ENCODE data around the gene GSS.

GSS gene

DNA sequence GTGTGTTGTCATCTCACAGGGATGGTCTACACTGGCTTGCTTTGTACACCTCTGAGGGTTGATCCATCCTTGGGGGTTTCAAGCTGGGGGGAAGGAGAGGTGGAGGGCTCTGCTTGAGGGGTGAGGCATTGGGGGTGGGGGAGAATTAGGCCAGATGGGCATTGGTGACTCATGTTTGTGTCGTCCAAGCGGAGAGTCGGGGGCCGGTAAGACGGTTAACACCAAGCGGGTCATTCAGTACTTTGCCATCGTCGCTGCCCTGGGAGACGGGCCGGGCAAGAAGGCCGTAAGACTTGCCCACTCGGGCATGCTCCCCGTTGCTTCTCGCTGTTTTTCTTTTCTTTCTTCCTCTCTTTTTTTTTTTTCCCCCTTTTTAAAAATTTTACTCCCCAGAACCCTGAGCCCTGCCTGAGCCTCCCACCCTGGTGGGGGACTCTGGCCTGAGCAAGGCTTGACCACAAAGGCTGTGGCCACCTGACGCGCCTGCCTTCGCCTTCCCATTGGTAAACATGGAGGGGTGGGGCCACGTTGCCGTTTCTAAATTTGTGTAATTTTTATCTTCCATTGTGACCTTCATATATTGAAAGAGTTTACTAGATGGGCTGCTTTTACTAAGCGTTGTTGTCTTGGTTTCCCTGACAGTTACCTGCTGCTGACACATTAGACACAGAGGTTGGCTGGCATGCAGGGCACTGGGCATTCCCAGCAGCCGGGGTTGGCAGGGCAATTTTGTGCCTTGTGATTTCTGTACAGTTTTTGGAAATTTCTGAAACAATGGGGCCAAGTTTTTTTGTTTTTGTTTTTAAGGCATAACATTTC is 26.9 kb upstream of the GSS start:
- peaks cover 44% of the 10 kb centered on the region for H3K27me3 ChIP-seq (ENCODE audit: insufficient read depth, low read length)
- no peak overlapping the region for H3K9ac ChIP-seq (ENCODE audit: low read depth, low read length)
- no peaks in the 10 kb centered on the region for H3K36me3 ChIP-seq (ENCODE audit: insufficient read depth, low read depth, low read length)
- peaks cover 17% of the 10 kb centered on the region; the same call in 1 of the 2 replicates for H3K4me1 ChIP-seq (ENCODE audit: insufficient read depth, low read length)
- no peak overlapping the region for H3K27ac ChIP-seq (ENCODE audit: low read length)
- H3K9me3 ChIP-seq (ENCODE audit: insufficient read depth, low read depth, low read length): no peaks in the 10 kb centered on the region
- no peak overlapping the region for H3K4me3 ChIP-seq (ENCODE audit: low read length)

DNA sequence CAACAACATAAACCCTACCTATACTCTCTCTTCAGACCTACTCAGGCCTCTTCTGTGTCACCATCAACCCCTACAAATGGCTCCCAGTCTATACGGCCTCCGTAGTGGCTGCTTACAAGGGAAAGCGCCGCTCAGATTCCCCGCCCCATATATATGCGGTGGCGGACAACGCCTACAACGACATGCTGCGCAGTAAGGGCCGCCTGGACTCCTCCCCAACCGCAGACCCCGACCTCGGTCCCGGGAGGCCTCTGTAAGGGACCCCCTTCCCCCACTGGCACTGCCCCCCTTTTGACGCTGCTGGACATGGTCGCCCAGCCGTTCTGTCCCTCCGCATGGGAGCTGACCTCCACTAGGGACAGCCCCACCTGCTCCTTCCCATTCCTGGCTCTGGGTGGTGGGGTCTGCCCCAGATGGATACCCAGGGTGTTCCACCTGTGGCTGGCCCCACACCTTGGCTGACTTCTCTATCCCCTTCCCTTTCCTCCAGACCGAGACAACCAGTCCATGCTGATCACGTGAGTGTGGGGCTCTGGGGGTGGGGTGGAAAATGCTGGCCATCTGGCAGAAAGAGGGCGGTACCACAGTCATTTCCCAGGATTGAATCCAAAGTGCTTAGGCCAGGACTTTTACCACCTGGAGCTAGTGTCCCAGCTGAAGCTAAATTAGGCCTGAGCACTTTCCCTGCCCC is 25.1 kb upstream of the GSS start:
- Histone ChIP-seq H3K9me3 (ENCODE audit: insufficient read depth, low read depth, low read length) (no peaks in the 10 kb centered on the region), H3K4me1 (ENCODE audit: insufficient read depth, low read length) (peaks cover 20% of the 10 kb centered on the region; the same call in 1 of the 2 replicates), H3K27me3 (ENCODE audit: insufficient read depth, low read length) (peaks cover 32% of the 10 kb centered on the region), H3K4me3 (ENCODE audit: low read length) (no peak overlapping the region), H3K27ac (ENCODE audit: low read length) (no peak overlapping the region), H3K9ac (ENCODE audit: low read depth, low read length) (no peak overlapping the region), H3K36me3 (ENCODE audit: insufficient read depth, low read depth, low read length) (no peaks in the 10 kb centered on the region)

DNA sequence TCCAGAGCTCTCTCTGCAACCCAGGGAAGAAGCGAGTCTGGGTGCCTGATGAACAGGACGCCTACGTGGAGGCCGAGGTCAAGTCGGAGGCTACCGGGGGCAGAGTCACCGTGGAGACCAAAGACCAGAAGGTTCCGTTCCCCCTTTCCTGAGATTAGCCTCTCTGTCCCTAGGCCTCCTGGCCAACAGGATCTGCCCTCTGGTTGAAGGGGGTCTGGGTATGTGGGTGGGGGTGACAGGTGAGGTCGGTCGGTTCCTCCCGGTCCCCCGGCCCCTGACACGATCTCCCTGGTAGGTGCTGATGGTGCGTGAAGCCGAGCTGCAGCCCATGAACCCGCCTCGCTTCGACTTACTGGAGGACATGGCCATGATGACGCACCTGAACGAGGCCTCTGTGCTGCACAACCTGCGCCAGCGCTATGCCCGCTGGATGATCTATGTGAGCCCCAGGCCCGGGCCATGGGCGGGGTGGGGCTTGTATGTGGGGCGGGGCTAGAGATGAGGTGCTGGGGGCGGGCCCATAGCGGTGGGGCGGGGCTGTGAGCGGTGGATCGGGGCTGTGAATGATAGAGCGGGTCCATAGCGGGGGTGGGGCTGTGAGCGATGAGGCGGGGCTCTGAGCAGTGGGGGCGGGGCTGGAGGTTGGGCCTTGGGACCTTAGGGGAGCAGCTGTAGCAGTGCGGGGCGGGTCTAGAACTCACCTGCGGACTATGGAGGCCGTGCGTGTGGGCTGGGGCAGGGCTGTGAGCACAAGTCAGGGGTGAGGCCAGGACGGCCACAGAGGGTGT is 24.0 kb upstream of the GSS start:
- H3K27ac ChIP-seq (ENCODE audit: low read length): no peak overlapping the region
- H3K4me3 ChIP-seq (ENCODE audit: low read length): no peak overlapping the region
- H3K36me3 ChIP-seq (ENCODE audit: insufficient read depth, low read depth, low read length): no peaks in the 10 kb centered on the region
- no peaks in the 10 kb centered on the region for H3K9me3 ChIP-seq (ENCODE audit: insufficient read depth, low read depth, low read length)
- H3K4me1 ChIP-seq (ENCODE audit: insufficient read depth, low read length): peaks cover 14% of the 10 kb centered on the region; the same call in 1 of the 2 replicates
- peaks cover 21% of the 10 kb centered on the region for H3K27me3 ChIP-seq (ENCODE audit: insufficient read depth, low read length)
- no peak overlapping the region for H3K9ac ChIP-seq (ENCODE audit: low read depth, low read length)

DNA sequence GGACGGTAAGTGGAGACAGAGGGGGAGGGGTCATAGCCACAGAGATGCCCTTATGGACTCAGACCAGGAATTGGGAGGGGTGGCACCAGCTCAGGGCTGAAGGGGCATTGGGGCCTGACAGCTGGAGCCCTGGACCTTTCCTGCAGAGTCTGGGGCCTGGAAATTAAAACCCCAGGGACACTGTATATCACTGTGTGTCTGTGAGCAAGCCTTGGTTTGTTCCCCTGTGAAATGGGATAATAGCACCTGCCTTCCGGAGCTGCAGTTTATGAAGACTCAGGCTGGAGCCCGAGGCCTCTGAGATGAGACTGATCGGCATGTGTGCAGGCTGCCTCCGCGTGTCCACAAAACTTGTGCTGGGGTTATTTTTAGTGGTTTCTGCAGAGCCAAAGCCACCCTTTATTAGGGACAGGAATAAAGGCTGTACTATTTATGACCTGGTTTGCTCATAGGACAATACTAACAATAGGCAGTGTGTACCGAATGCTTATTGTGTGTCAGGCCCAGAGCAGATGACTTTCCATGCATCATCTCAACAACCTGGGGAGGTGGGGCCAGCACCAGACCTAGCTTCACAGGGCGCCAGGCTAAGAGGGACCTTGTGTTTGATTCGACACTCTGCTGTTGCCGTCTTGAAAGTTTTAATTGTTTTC is 22.6 kb upstream of the GSS start:
- peaks cover 8% of the 10 kb centered on the region; the same call in 1 of the 2 replicates for H3K4me1 ChIP-seq (ENCODE audit: insufficient read depth, low read length)
- H3K27me3 ChIP-seq (ENCODE audit: insufficient read depth, low read length): peaks cover 14% of the 10 kb centered on the region
- no peaks in the 10 kb centered on the region for H3K9me3 ChIP-seq (ENCODE audit: insufficient read depth, low read depth, low read length)
- no peaks in the 10 kb centered on the region for H3K36me3 ChIP-seq (ENCODE audit: insufficient read depth, low read depth, low read length)
- H3K27ac ChIP-seq (ENCODE audit: low read length): no peak overlapping the region
- no peak overlapping the region for H3K4me3 ChIP-seq (ENCODE audit: low read length)
- no peak overlapping the region for H3K9ac ChIP-seq (ENCODE audit: low read depth, low read length)

DNA sequence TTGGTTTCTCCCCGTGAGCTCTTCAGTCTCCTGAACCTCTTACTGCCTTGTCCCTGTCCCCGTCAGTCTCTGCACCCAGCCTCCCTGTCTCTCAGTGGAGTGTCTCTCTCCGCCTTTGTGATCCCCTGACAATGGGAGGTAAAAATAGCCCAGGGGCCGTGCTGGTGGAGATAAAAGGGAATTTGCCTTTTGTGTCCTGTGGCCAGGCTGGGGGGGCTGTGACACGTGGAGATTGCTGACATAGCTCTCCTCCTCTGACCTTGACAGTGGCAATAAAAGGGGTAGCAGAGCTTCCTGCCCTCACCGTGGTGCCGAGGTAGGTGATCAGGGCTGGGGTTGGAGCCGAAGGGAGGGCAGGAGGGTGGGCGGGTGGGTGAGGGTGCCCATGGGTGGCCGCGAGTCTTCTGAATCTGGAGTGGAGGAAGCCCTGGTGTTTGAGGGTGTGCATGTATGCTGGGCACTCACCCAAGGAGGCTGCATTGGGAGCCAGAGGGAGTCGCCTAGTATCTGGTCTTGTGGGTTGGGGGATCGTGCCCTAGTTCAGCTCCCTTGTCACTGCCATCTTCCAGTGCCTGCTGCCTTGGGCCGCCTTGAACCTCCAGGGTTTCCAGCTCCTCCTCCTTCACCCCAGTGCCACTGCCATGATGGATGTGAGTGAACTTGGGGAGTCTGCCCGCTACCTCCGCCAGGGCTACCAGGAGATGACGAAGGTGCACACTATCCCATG is 21.9 kb upstream of the GSS start:
- no peak overlapping the region for H3K9ac ChIP-seq (ENCODE audit: low read depth, low read length)
- H3K27ac ChIP-seq (ENCODE audit: low read length): no peak overlapping the region
- no peaks in the 10 kb centered on the region for H3K36me3 ChIP-seq (ENCODE audit: insufficient read depth, low read depth, low read length)
- H3K27me3 ChIP-seq (ENCODE audit: insufficient read depth, low read length): peaks cover 7% of the 10 kb centered on the region
- H3K4me3 ChIP-seq (ENCODE audit: low read length): no peak overlapping the region
- H3K9me3 ChIP-seq (ENCODE audit: insufficient read depth, low read depth, low read length): no peaks in the 10 kb centered on the region
- peaks cover 7% of the 10 kb centered on the region; the same call in 1 of the 2 replicates for H3K4me1 ChIP-seq (ENCODE audit: insufficient read depth, low read length)

DNA sequence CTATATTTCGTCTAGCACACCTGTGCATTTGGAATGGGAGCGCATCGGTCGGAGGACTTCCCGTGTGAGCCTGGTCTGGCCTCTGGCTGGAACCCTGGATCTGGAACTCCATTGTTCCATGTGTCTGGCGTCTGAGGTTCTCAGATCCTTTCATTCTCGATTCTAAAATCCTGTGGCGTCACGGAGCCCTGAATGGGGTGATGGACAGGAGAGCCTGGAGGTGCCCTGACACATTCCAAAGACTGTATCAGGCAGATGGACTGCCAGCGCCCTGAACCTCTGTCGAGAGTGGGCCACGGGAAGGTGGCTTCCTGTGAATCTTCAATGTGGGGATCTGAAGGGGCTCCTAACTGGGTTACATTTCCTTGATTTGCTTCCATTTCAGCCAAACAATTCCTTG is 20.7 kb upstream of the GSS start:
- H3K9me3 ChIP-seq (ENCODE audit: insufficient read depth, low read depth, low read length): no peaks in the 10 kb centered on the region
- H3K36me3 ChIP-seq (ENCODE audit: insufficient read depth, low read depth, low read length): no peaks in the 10 kb centered on the region
- H3K9ac ChIP-seq (ENCODE audit: low read depth, low read length): no peak overlapping the region
- no peaks in the 10 kb centered on the region for H3K27me3 ChIP-seq (ENCODE audit: insufficient read depth, low read length)
- peaks cover 7% of the 10 kb centered on the region; the same call in 1 of the 2 replicates for H3K4me1 ChIP-seq (ENCODE audit: insufficient read depth, low read length)
- no peak overlapping the region for H3K4me3 ChIP-seq (ENCODE audit: low read length)
- no peak overlapping the region for H3K27ac ChIP-seq (ENCODE audit: low read length)

DNA sequence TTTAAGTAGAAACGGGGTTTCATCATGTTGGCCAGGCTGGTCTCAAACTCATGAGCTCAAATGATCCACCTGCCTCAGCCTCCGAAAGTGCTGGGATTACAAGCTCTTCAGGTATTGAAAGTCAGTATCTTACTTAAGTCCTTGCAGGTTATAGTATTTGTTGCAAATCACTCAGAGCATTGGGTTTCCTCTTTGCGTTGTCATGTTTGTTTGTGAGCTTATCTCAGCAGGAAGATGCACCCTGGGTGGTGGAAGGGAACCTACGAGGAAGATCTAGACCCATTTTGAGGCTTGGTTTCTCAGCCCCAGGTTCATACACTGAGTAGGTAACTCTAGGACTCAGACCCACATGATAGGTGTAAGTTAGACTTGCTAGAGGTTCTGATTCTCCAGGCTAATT is 18.6 kb upstream of the GSS start:
- no peak overlapping the region for H3K4me3 ChIP-seq (ENCODE audit: low read length)
- peaks cover 3% of the 10 kb centered on the region; the same call in 1 of the 2 replicates for H3K4me1 ChIP-seq (ENCODE audit: insufficient read depth, low read length)
- no peaks in the 10 kb centered on the region for H3K9me3 ChIP-seq (ENCODE audit: insufficient read depth, low read depth, low read length)
- no peaks in the 10 kb centered on the region for H3K36me3 ChIP-seq (ENCODE audit: insufficient read depth, low read depth, low read length)
- no peaks in the 10 kb centered on the region for H3K27me3 ChIP-seq (ENCODE audit: insufficient read depth, low read length)
- H3K9ac ChIP-seq (ENCODE audit: low read depth, low read length): no peak overlapping the region
- no peak overlapping the region for H3K27ac ChIP-seq (ENCODE audit: low read length)

DNA sequence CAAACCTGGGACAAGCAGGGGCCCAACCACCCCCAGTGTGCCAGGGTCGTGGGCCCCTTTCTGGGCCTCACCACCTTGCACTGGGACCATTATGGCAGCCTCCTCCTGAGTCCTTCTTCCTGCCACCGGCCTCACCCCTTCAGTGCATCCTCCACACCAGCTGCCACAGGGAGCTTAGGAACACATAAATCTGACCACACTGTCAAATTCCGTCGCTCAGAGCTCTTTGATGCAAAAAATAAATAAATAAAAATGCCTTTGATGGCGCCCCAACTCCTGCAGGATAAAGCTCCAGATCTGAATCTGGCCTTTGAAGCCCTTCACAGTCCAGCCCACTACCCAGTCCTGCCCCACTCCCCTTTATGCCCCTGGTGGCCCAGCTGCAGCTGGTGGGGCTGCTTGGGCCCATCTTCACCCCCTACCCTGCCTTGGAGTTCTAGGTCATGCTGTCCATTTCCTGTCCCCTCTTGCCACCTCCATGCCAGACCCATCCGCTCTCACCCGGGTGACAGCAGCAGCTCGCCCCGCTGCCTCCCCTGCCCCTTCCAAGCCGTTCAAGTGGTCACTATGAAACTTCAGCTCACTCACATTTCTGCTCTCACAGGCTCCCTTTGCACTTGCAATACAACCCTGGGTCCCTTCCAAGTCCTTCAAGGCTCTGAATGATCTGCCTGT is 16.1 kb upstream of the GSS start:
- Histone ChIP-seq H3K27me3 (ENCODE audit: insufficient read depth, low read length) (no peaks in the 10 kb centered on the region), H3K9me3 (ENCODE audit: insufficient read depth, low read depth, low read length) (no peaks in the 10 kb centered on the region)

DNA sequence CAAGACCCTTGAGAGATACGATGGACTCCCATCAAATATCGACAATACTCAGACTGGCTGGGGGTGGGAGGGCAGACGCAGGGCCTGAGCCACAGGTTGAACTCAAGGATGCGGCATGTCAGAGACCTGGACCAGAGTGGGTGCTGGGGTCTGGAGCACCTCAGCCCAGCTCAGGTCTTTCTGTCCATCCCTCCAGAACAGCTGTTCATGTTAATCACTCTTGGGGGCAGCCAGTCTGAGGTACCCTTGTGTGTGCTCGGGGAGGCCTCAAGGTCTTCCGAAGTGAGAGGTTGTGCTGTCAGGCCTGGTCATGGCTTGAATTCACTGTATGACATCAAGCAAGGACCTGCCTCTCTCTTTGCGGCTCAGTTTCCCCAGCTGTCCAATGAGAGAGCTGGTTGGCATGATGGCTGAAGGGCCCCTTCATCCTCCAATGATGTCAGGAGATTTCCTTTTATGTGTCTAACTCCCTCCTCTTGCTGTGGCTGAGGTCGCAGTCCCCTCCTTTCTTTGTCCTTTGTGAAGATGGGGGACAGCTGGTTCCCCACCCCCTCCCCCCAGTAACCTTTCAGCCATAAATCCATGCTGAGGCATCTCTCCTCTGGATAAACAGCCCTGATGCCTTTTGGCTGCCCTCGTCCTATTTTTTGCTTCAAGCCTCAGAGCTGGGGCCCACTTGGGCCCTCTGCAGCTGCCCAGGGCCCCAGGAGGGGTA is 15.4 kb upstream of the GSS start:
- Histone ChIP-seq H3K4me1 (ENCODE audit: insufficient read depth, low read length) (no peaks in the 10 kb centered on the region; the same call in 1 of the 2 replicates), H3K9ac (ENCODE audit: low read depth, low read length) (no peak overlapping the region), H3K9me3 (ENCODE audit: insufficient read depth, low read depth, low read length) (no peaks in the 10 kb centered on the region), H3K27me3 (ENCODE audit: insufficient read depth, low read length) (no peaks in the 10 kb centered on the region), H3K4me3 (ENCODE audit: low read length) (no peak overlapping the region), H3K27ac (ENCODE audit: low read length) (no peak overlapping the region), H3K36me3 (ENCODE audit: insufficient read depth, low read depth, low read length) (no peaks in the 10 kb centered on the region)

More for the DNA sequence above, 16.1 kb upstream of the GSS start:
- Histone ChIP-seq H3K27ac (ENCODE audit: low read length) (no peak overlapping the region), H3K4me3 (ENCODE audit: low read length) (no peak overlapping the region), H3K4me1 (ENCODE audit: insufficient read depth, low read length) (no peaks in the 10 kb centered on the region; the same call in 1 of the 2 replicates), H3K9ac (ENCODE audit: low read depth, low read length) (no peak overlapping the region), H3K36me3 (ENCODE audit: insufficient read depth, low read depth, low read length) (no peaks in the 10 kb centered on the region)

DNA sequence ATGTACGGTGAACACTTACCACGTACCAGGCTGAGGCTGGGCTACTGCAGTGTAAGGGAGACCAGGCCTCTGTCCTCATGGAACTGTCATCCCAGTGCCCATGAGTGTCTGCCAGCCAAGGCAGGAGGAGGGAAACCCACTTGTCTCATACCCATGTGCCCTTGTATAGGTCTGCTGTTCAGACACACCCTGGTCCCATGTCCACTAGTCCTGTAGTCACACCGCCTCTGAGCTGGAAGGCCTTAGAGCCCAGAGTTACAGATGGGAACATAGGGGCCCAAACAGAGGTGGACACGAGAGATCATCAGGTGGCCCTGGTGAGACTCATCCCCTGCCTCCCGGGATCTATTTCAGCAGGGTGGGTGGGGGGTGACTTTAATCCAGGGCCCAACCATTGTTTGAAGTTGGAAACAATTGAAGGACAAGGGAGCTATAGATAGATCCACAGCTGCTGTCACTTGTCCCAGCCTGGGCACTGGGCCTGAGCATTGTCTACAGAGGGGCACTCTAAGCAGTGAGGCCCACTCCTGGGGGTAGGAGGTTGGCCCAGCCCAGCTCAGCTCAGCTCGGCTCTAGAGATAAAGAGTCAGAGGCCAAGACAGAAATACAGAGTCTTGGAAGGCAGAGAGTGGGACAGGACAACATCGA is 14.7 kb upstream of the GSS start:
- H3K9ac ChIP-seq (ENCODE audit: low read depth, low read length): no peak overlapping the region
- no peak overlapping the region for H3K4me3 ChIP-seq (ENCODE audit: low read length)
- H3K27ac ChIP-seq (ENCODE audit: low read length): no peak overlapping the region
- H3K36me3 ChIP-seq (ENCODE audit: insufficient read depth, low read depth, low read length): no peaks in the 10 kb centered on the region
- no peaks in the 10 kb centered on the region; the same call in 1 of the 2 replicates for H3K4me1 ChIP-seq (ENCODE audit: insufficient read depth, low read length)
- H3K27me3 ChIP-seq (ENCODE audit: insufficient read depth, low read length): no peaks in the 10 kb centered on the region
- H3K9me3 ChIP-seq (ENCODE audit: insufficient read depth, low read depth, low read length): no peaks in the 10 kb centered on the region

Measured in iPS-20b (cell line).